Osteoblast (primary cell): ENCODE results near the gene EPHA4. TPM values are rescaled to one million over a fixed set of nuclear protein-coding genes. Genes with fewer than 3 reads are reported as not detected.

Source experiments
- DNase-seq: peaks from one replicate; pipeline ENCODE4 v3.0.0; 2011; ENCODE audit warnings: low spot score, mixed read lengths; ENCODE audit not compliant: insufficient read length; ENCODE audit errors: missing footprints
- H2AFZ ChIP-seq: 2 replicates; pipeline ENCODE4 v1.6.0; 2011; ENCODE audit warnings: mild to moderate bottlenecking, low read length
- H3K27ac ChIP-seq: 2 replicates; pipeline ENCODE4 v1.5.1; 2011; ENCODE audit warnings: mild to moderate bottlenecking, low read depth, low read length, moderate library complexity
- H3K27me3 ChIP-seq: 2 replicates; pipeline ENCODE4 v1.6.0; 2012; ENCODE audit warnings: mild to moderate bottlenecking, control low read depth, inconsistent platforms, low read length, moderate library complexity; ENCODE audit not compliant: insufficient read depth
- H3K36me3 ChIP-seq: 2 replicates; pipeline ENCODE4 v1.5.1; 2011; ENCODE audit warnings: mild to moderate bottlenecking, low read length, control low read depth, moderate library complexity; ENCODE audit not compliant: insufficient read depth
- H3K4me1 ChIP-seq: 2 replicates; pipeline ENCODE4 v1.5.1; 2011; ENCODE audit warnings: mild to moderate bottlenecking, low read length, control low read depth, moderate library complexity; ENCODE audit not compliant: insufficient read depth
- H3K4me2 ChIP-seq: 2 replicates; pipeline ENCODE4 v1.6.0; 2011; ENCODE audit warnings: mild to moderate bottlenecking, low read length; ENCODE audit not compliant: insufficient read depth
- H3K4me3 ChIP-seq: fragments of 200-600 bp; sonication (generic); 3 replicates; pipeline ENCODE4 v1.5.1; 2012; ENCODE audit warnings: mild to moderate bottlenecking, low read length, inconsistent platforms; ENCODE audit not compliant: insufficient read depth
- H3K79me2 ChIP-seq: 2 replicates; pipeline ENCODE4 v1.6.0; 2012; ENCODE audit warnings: mild to moderate bottlenecking, low read length, control low read depth, inconsistent platforms; ENCODE audit not compliant: insufficient read depth
- H3K9me3 ChIP-seq: 2 replicates; pipeline ENCODE4 v1.5.1; 2011; ENCODE audit warnings: low read depth, low read length, control low read depth
- H4K20me1 ChIP-seq: 2 replicates; pipeline ENCODE4 v1.6.0; 2012; ENCODE audit warnings: mild to moderate bottlenecking, low read length, control low read depth; ENCODE audit not compliant: insufficient read depth
- CTCF ChIP-seq: IDR thresholded peaks from 2 replicates; pipeline ENCODE4 v1.5.1; 2011; ENCODE audit warnings: mild to moderate bottlenecking, low read depth, low read length, moderate library complexity; ENCODE audit errors: extremely low read depth
- total RNA-seq: library from RNA; depleted of rRNA; stranded (reverse); fragments of >200 nt; gene quantifications from 2 replicates; pipeline ENCODE4 v1.2.3, GENCODE V29; 2012

The EPHA4 gene
- total RNA-seq, 1 donor: 15.9 TPM

- H3K27me3 ChIP-seq: no peaks in the 10 kb centered on the region
- H3K79me2 ChIP-seq: no peaks in the 10 kb centered on the region
- peaks cover 23% of the 10 kb centered on the region for H3K4me1 ChIP-seq
- H3K36me3 ChIP-seq: no peaks in the 10 kb centered on the region
- no peak overlapping the region for H2AFZ ChIP-seq
- no peaks in the 10 kb centered on the region for H4K20me1 ChIP-seq
- peak overlapping the region; percentile 85 for H3K4me2 ChIP-seq
- no peaks in the 10 kb centered on the region for H3K9me3 ChIP-seq
- DNase-seq: no peak
- no peak for TF ChIP-seq CTCF
- H3K27ac ChIP-seq: no peak overlapping the region
- no peak overlapping the region for H3K4me3 ChIP-seq
These were observed 71.4 kb downstream of the EPHA4 start for GRCh38 chr2:221500501-221501209.

- H3K4me2 ChIP-seq: no peak overlapping the region
- no peak for DNase-seq
- TF ChIP-seq CTCF: no peak
- H3K79me2 ChIP-seq: no peaks in the 10 kb centered on the region
- H3K27me3 ChIP-seq: no peaks in the 10 kb centered on the region
- H2AFZ ChIP-seq: no peak overlapping the region
- H3K9me3 ChIP-seq: no peaks in the 10 kb centered on the region
- H3K4me3 ChIP-seq: no peak overlapping the region
- peaks cover 2% of the 10 kb centered on the region for H3K4me1 ChIP-seq
- H3K36me3 ChIP-seq: no peaks in the 10 kb centered on the region
- no peak overlapping the region for H3K27ac ChIP-seq
- H4K20me1 ChIP-seq: no peaks in the 10 kb centered on the region
These were observed 76.4 kb downstream of the EPHA4 start for GRCh38 chr2:221495731-221496130.

GRCh38 chr2:221494556-221494955 lies 77.5 kb downstream of the EPHA4 start:
- no peaks in the 10 kb centered on the region for H3K36me3 ChIP-seq
- no peak overlapping the region for H3K27ac ChIP-seq
- H3K4me1 ChIP-seq: no peaks in the 10 kb centered on the region
- H3K4me3 ChIP-seq: no peak overlapping the region
- no peak overlapping the region for H3K4me2 ChIP-seq
- DNase-seq: no peak
- H3K9me3 ChIP-seq: no peaks in the 10 kb centered on the region
- TF ChIP-seq CTCF: no peak
- H3K79me2 ChIP-seq: no peaks in the 10 kb centered on the region
- no peaks in the 10 kb centered on the region for H4K20me1 ChIP-seq
- no peak overlapping the region for H2AFZ ChIP-seq
- no peaks in the 10 kb centered on the region for H3K27me3 ChIP-seq

- no peak overlapping the region for H2AFZ ChIP-seq
- no peaks in the 10 kb centered on the region for H3K36me3 ChIP-seq
- no peaks in the 10 kb centered on the region for H4K20me1 ChIP-seq
- no peaks in the 10 kb centered on the region for H3K27me3 ChIP-seq
- no peaks in the 10 kb centered on the region for H3K79me2 ChIP-seq
- no peak overlapping the region for H3K4me3 ChIP-seq
- no peak overlapping the region for H3K4me2 ChIP-seq
- H3K9me3 ChIP-seq: no peaks in the 10 kb centered on the region
- no peak overlapping the region for H3K27ac ChIP-seq
- no peaks in the 10 kb centered on the region for H3K4me1 ChIP-seq
- no peak for TF ChIP-seq CTCF
- no peak for DNase-seq
These were observed 78.7 kb downstream of the EPHA4 start for GRCh38 chr2:221493391-221493790.
